HG03103 (cell line): ENCODE measurements around the gene KLHL13.

ENCODE experiments used
- ATAC-seq: cut with Tn5 transposase; IDR thresholded peaks from one replicate; pipeline ENCODE4 v1.9.1; 2021; ENCODE audit warnings: low read depth; ENCODE audit not compliant: unreplicated experiment

KLHL13 gene

GRCh38 chrX:117895418-117895817 is 221.2 kb downstream of the KLHL13 start:
- no peak for ATAC-seq

GRCh38 chrX:117892469-117892868 is 224.1 kb downstream of the KLHL13 start:
- ATAC-seq: no peak

- no peak for ATAC-seq
These were observed 244.8 kb downstream of the KLHL13 start for GRCh38 chrX:117871796-117872195.

- no peak for ATAC-seq
These were observed 256.1 kb downstream of the KLHL13 start for GRCh38 chrX:117860517-117860916.

- ATAC-seq: no peak
These were observed 261.8 kb downstream of the KLHL13 start for GRCh38 chrX:117854806-117855205.

- ATAC-seq: no peak
These were observed 265.6 kb downstream of the KLHL13 start for GRCh38 chrX:117851025-117851424.
